OCI-LY1 (cell line): ENCODE data around the gene VPS35.

Source experiments
- H2AFZ ChIP-seq: fragments of 200-600 bp; sonication (generic), shearing (Covaris generic); 2 replicates; pipeline ENCODE4 v1.6.0; 2014; ENCODE audit warnings: antibody characterized with exemption, mild to moderate bottlenecking, low read length
- H3F3A ChIP-seq: fragments of 200-600 bp; sonication (generic), shearing (Covaris generic); 2 replicates; pipeline ENCODE4 v1.6.0; 2014; ENCODE audit warnings: mild to moderate bottlenecking, antibody characterized with exemption, low read length, moderate library complexity; ENCODE audit not compliant: insufficient read depth
- H3K27ac ChIP-seq: fragments of 200-600 bp; sonication (generic); 2 replicates; pipeline ENCODE4 v1.5.1; 2014; ENCODE audit warnings: low read length, mixed run types, mild to moderate bottlenecking, low read depth; ENCODE audit not compliant: poor library complexity, severe bottlenecking
- H3K27me3 ChIP-seq: fragments of 200-600 bp; sonication (generic); 2 replicates; pipeline ENCODE4 v1.6.0; 2014; ENCODE audit warnings: antibody characterized with exemption, mild to moderate bottlenecking, low read length, moderate library complexity; ENCODE audit not compliant: insufficient read depth
- H3K36me3 ChIP-seq: fragments of 200-600 bp; sonication (generic); 2 replicates; pipeline ENCODE4 v1.6.1; 2014; ENCODE audit warnings: mild to moderate bottlenecking, antibody characterized with exemption, low read length, moderate library complexity, mixed read lengths; ENCODE audit not compliant: insufficient read depth
- H3K4me1 ChIP-seq: fragments of 200-600 bp; sonication (generic); 2 replicates; pipeline ENCODE4 v1.5.1; 2014; ENCODE audit warnings: mild to moderate bottlenecking, low read length, moderate library complexity; ENCODE audit not compliant: insufficient read depth, severe bottlenecking
- H3K4me2 ChIP-seq: fragments of 200-600 bp; sonication (generic), shearing (Covaris generic); 2 replicates; pipeline ENCODE4 v1.6.1; 2014; ENCODE audit warnings: low read length
- H3K4me3 ChIP-seq: fragments of 200-600 bp; sonication (generic); 2 replicates; pipeline ENCODE4 v1.5.1; 2014; ENCODE audit warnings: low read length, low read depth, mild to moderate bottlenecking, mixed read lengths; ENCODE audit not compliant: poor library complexity, severe bottlenecking
- H3K79me2 ChIP-seq: fragments of 200-600 bp; shearing (Covaris generic); 2 replicates; pipeline ENCODE4 v1.6.1; 2016; ENCODE audit warnings: mixed run types, low read length, mixed read lengths; ENCODE audit not compliant: insufficient read depth
- H3K9ac ChIP-seq: fragments of 200-600 bp; sonication (generic), shearing (Covaris generic); 2 replicates; pipeline ENCODE4 v1.6.1; 2014; ENCODE audit warnings: mild to moderate bottlenecking, low read length, mixed read lengths
- H3K9me2 ChIP-seq: fragments of 200-600 bp; sonication (generic), shearing (Covaris generic); 2 replicates; pipeline ENCODE4 v1.6.1; 2014; ENCODE audit warnings: low read depth, mild to moderate bottlenecking, low read length, mixed read lengths
- H3K9me3 ChIP-seq: fragments of 200-600 bp; shearing (Covaris generic); 2 replicates; pipeline ENCODE4 v1.6.1; 2014; ENCODE audit warnings: low read length, mixed read lengths
- H4K20me1 ChIP-seq: fragments of 200-600 bp; sonication (generic), shearing (Covaris generic); 2 replicates; pipeline ENCODE4 v1.6.0; 2016; ENCODE audit warnings: mild to moderate bottlenecking, low read length; ENCODE audit not compliant: insufficient read depth
- CTCF ChIP-seq: fragments of 200-600 bp; sonication (generic), shearing (Covaris generic); IDR thresholded peaks from 2 replicates; pipeline ENCODE4 v1.5.1; 2017; ENCODE audit warnings: mild to moderate bottlenecking, antibody characterized with exemption, low read length, moderate library complexity, mixed read lengths
- EZH2 ChIP-seq: fragments of 200-600 bp; sonication (generic), shearing (Covaris generic); IDR thresholded peaks from 2 replicates; pipeline ENCODE4 v1.8.0; 2017; ENCODE audit warnings: borderline replicate concordance, mixed run types, mild to moderate bottlenecking, antibody characterized with exemption, low read length, moderate library complexity, mixed read lengths

VPS35 gene

GRCh38 chr16:46721885-46722284, 32.9 kb upstream of the VPS35 start:
- Histone ChIP-seq H3K4me2 (no peak overlapping the region), H3K27me3 (no peaks in the 10 kb centered on the region), H3K4me1 (peaks cover 13% of the 10 kb centered on the region), H3K9me2 (no peaks in the 10 kb centered on the region), H2AFZ (no peak overlapping the region), H3K27ac (no peak overlapping the region), H3K4me3 (no peak overlapping the region), H3K9me3 (peaks cover 4% of the 10 kb centered on the region), H3K9ac (no peak overlapping the region), H3K36me3 (no peaks in the 10 kb centered on the region; the same call in 1 of the 2 replicates), H3K79me2 (no peaks in the 10 kb centered on the region), H4K20me1 (no peaks in the 10 kb centered on the region), H3F3A (no peaks in the 10 kb centered on the region)
- TF ChIP-seq EZH2: no peak
- TF ChIP-seq CTCF: no peak

GRCh38 chr16:46720619-46721018, 31.6 kb upstream of the VPS35 start:
- no peak overlapping the region for H3K9ac ChIP-seq
- H3K9me3 ChIP-seq: peaks cover 4% of the 10 kb centered on the region
- H2AFZ ChIP-seq: no peak overlapping the region
- no peaks in the 10 kb centered on the region for H3F3A ChIP-seq
- TF ChIP-seq EZH2 (no peak), CTCF (no peak)
- H3K36me3 ChIP-seq: no peaks in the 10 kb centered on the region; the same call in 1 of the 2 replicates
- H3K27me3 ChIP-seq: no peaks in the 10 kb centered on the region
- H4K20me1 ChIP-seq: no peaks in the 10 kb centered on the region
- H3K79me2 ChIP-seq: no peaks in the 10 kb centered on the region
- peaks cover 26% of the 10 kb centered on the region for H3K4me1 ChIP-seq
- no peak overlapping the region for H3K27ac ChIP-seq
- no peak overlapping the region for H3K4me3 ChIP-seq
- no peaks in the 10 kb centered on the region for H3K9me2 ChIP-seq
- no peak overlapping the region for H3K4me2 ChIP-seq

GRCh38 chr16:46719528-46719927, 30.6 kb upstream of the VPS35 start:
- Histone ChIP-seq H3K79me2 (no peaks in the 10 kb centered on the region), H3K4me3 (no peak overlapping the region), H3K27me3 (no peaks in the 10 kb centered on the region), H3K36me3 (no peaks in the 10 kb centered on the region), H3K9me3 (peaks cover 3% of the 10 kb centered on the region), H2AFZ (no peak overlapping the region), H3K9me2 (no peaks in the 10 kb centered on the region), H4K20me1 (no peaks in the 10 kb centered on the region), H3K9ac (no peak overlapping the region), H3K4me2 (no peak overlapping the region), H3K27ac (no peak overlapping the region), H3F3A (no peaks in the 10 kb centered on the region), H3K4me1 (peaks cover 29% of the 10 kb centered on the region)
- TF ChIP-seq EZH2 (no peak), CTCF (no peak)
